RWPE1 (cell line): ENCODE data around the gene MID1.

Experiments
- CTCF ChIA-PET: fragments of 350-600 bp; sonication (Branson Sonifier 250); formaldehyde crosslinking; extraction: SDS; loops from one replicate; lab custom pipeline; 2021; lab: Yijun Ruan, JAX
- POLR2A ChIA-PET: fragments of 400-600 bp; formaldehyde crosslinking; extraction: SDS; loops from one replicate; lab custom pipeline; 2020; ENCODE audit warnings: antibody characterized with exemption; ENCODE audit not compliant: low non-redundant PET; lab: Yijun Ruan, JAX
- DNase-seq: peaks from one replicate; pipeline ENCODE4 v3.0.0; 2012; ENCODE audit warnings: low spot score
- H3K27ac ChIP-seq: fragments of 450-650 bp; 2 replicates; pipeline ENCODE4 v1.5.1; 2017
- CTCF ChIP-seq: fragments of 450-650 bp; conservative IDR thresholded peaks from 2 replicates; pipeline ENCODE4 v1.5.1; 2017; ENCODE audit warnings: low read depth, mild to moderate bottlenecking

MID1 gene

GRCh38 chrX:10576186-10576585, 44.2 kb downstream of the MID1 start:
- CTCF ChIA-PET: no interaction called here
- POLR2A ChIA-PET: no interaction called here
- no peak for DNase-seq
- no peak overlapping the region for H3K27ac ChIP-seq
- no peak for TF ChIP-seq CTCF

- TF ChIP-seq CTCF: no peak
- no peak overlapping the region for H3K27ac ChIP-seq
- ChIA-PET POLR2A (no interaction called here), CTCF (no interaction called here)
- DNase-seq: peak; percentile 37
These were observed 45.7 kb downstream of the MID1 start for GRCh38 chrX:10574663-10575062.

- H3K27ac ChIP-seq: no peak overlapping the region
- DNase-seq: no peak
- TF ChIP-seq CTCF: no peak
- ChIA-PET CTCF (no interaction called here), POLR2A (no interaction called here)
These were observed 49.1 kb downstream of the MID1 start for GRCh38 chrX:10571260-10571659.

- TF ChIP-seq CTCF: no peak
- no peak for DNase-seq
- POLR2A ChIA-PET: no interaction called here
- H3K27ac ChIP-seq: no peak overlapping the region
- CTCF ChIA-PET: no interaction called here
These were observed 49.8 kb downstream of the MID1 start for GRCh38 chrX:10570601-10571000.

GRCh38 chrX:10569946-10570345, 50.4 kb downstream of the MID1 start:
- ChIA-PET CTCF (no interaction called here), POLR2A (no interaction called here)
- DNase-seq: peak; percentile 11
- peak overlapping the region; percentile 51; the same call in 1 of the 2 replicates for H3K27ac ChIP-seq
- TF ChIP-seq CTCF: no peak

- CTCF ChIA-PET: no interaction called here
- POLR2A ChIA-PET: no interaction called here
- H3K27ac ChIP-seq: no peak overlapping the region
- no peak for TF ChIP-seq CTCF
- DNase-seq: no peak
These were observed 52.0 kb downstream of the MID1 start for GRCh38 chrX:10568428-10568827.

GRCh38 chrX:10567136-10567535, 53.2 kb downstream of the MID1 start:
- TF ChIP-seq CTCF: no peak

More at GRCh38 chrX:10567136-10567535, 53.2 kb downstream of the MID1 start:
- peak overlapping the region; percentile 21; the same call in 1 of the 2 replicates for H3K27ac ChIP-seq
- ChIA-PET CTCF (no interaction called here), POLR2A (no interaction called here)
- no peak for DNase-seq
